Measurements from ENCODE around the gene CYB5D1.

DNA sequence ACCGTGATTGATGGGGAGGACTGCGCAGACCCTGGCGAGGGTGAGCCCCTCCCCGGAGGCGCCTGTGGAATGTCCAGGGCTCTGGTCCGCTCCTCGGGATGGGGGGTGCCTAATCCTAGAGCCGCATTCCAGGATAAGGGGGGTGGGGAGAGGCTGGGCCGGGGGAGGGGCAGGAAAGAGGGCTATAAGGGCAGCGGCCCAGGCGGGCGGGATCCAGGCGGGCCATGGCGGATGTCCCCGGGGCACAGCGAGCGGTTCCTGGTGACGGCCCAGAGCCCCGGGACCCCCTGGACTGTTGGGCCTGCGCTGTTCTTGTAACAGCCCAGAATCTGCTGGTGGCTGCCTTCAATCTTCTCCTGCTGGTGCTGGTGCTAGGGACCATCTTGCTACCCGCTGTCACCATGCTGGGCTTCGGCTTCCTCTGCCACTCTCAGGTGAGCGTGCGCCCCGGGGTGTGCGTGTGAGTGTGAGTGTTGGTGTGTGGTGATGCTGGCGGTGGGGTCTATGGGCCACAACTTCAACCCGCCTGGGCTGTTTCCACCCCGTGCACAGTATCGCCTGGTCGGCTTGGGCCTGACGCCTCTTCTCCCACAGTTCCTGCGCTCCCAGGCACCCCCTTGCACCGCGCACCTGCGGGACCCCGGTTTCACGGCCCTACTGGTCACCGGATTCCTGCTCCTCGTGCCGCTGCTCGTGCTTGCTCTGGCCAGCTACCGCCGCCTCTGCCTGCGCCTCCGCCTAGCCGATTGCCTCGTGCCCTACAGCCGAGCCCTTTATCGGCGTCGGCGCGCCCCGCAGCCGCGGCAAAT, 2.7 kb upstream of the CYB5D1 start, which contains the start of gene TMEM88:
- TF ChIP-seq, protein P1, sequence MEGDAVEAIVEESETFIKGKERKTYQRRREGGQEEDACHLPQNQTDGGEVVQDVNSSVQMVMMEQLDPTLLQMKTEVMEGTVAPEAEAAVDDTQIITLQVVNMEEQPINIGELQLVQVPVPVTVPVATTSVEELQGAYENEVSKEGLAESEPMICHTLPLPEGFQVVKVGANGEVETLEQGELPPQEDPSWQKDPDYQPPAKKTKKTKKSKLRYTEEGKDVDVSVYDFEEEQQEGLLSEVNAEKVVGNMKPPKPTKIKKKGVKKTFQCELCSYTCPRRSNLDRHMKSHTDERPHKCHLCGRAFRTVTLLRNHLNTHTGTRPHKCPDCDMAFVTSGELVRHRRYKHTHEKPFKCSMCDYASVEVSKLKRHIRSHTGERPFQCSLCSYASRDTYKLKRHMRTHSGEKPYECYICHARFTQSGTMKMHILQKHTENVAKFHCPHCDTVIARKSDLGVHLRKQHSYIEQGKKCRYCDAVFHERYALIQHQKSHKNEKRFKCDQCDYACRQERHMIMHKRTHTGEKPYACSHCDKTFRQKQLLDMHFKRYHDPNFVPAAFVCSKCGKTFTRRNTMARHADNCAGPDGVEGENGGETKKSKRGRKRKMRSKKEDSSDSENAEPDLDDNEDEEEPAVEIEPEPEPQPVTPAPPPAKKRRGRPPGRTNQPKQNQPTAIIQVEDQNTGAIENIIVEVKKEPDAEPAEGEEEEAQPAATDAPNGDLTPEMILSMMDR (IDR thresholded peaks at IDR 0.05) = no peak
- no peak for TF ChIP-seq POLR2A (IDR thresholded peaks at IDR 0.05)

All from thyroid gland (tissue), 4 donors.